Measurements from ENCODE around the gene PIK3CD.

The PIK3CD gene

GRCh38 chr1:9612162-9612845 lies 39.2 kb upstream of the PIK3CD start:
- no peak for DNase-seq (ENCODE audit: low read depth, low spot score)

GRCh38 chr1:9612871-9613624 lies 38.5 kb upstream of the PIK3CD start:
- H3K4me3 ChIP-seq (ENCODE audit: low read depth, low read length), result no peak overlapping the region
- TF ChIP-seq CTCF (IDR thresholded peaks at IDR 0.05; ENCODE audit: low read depth, low read length), result no peak
- no peak for DNase-seq (ENCODE audit: low read depth, low spot score)
- in situ Hi-C loops (cut with HindIII; ENCODE audit: low sequenced_read_pairs), result no loop called here

More at GRCh38 chr1:9612162-9612845, 39.2 kb upstream of the PIK3CD start:
- no peak overlapping the region for H3K4me3 ChIP-seq (ENCODE audit: low read depth, low read length)
- in situ Hi-C loops (cut with HindIII; ENCODE audit: low sequenced_read_pairs), result no loop called here
- TF ChIP-seq CTCF (IDR thresholded peaks at IDR 0.05; ENCODE audit: low read depth, low read length), result no peak

GRCh38 chr1:9613625-9614299 lies 37.8 kb upstream of the PIK3CD start:
- no peak overlapping the region for H3K4me3 ChIP-seq (ENCODE audit: low read depth, low read length)
- in situ Hi-C loops (cut with HindIII; ENCODE audit: low sequenced_read_pairs), result no loop called here
- DNase-seq (ENCODE audit: low read depth, low spot score), result no peak
- no peak for TF ChIP-seq CTCF (IDR thresholded peaks at IDR 0.05; ENCODE audit: low read depth, low read length)

GRCh38 chr1:9615316-9616063 lies 36.0 kb upstream of the PIK3CD start:
- peak; percentile 84 for TF ChIP-seq CTCF (IDR thresholded peaks at IDR 0.05; ENCODE audit: low read depth, low read length)
- peak; percentile 22 for DNase-seq (ENCODE audit: low read depth, low spot score)
- H3K4me3 ChIP-seq (ENCODE audit: low read depth, low read length), result no peak overlapping the region
- in situ Hi-C loops (cut with HindIII; ENCODE audit: low sequenced_read_pairs), result no loop called here

- no peak for TF ChIP-seq CTCF (IDR thresholded peaks at IDR 0.05; ENCODE audit: low read depth, low read length)
- in situ Hi-C loops (cut with HindIII; ENCODE audit: low sequenced_read_pairs), result no loop called here
- no peak for DNase-seq (ENCODE audit: low read depth, low spot score)
- no peak overlapping the region for H3K4me3 ChIP-seq (ENCODE audit: low read depth, low read length)
Observed at GRCh38 chr1:9618909-9619679, 32.4 kb upstream of the PIK3CD start.
